Body of pancreas (tissue), 4 donors: ENCODE measurements around the gene SESN3. TPM values are rescaled to one million over a fixed set of nuclear protein-coding genes. Genes with fewer than 3 reads are reported as not detected.

Experiments
- ATAC-seq: fragments of 150-250 bp; one replicate; pipeline ENCODE4 v1.9.1; 2016
- DNase-seq, 4 donors: peaks; one replicate each; pipeline ENCODE4 v3.0.0-alpha.2; 2019
- H3K27ac ChIP-seq, 4 donors: fragments of 200-600 bp; sonication (generic); 1 replicate in 3 of 4; 2 replicates in 1 of 4; pipeline versions ENCODE4 v1.5.1 to v1.6.1; 2016 to 2019; ENCODE audit warnings: mild to moderate bottlenecking in 1 of 4, mixed read lengths in 1 of 4, moderate library complexity in 1 of 4
- H3K27me3 ChIP-seq, 2 donors: fragments of 200-600 bp; sonication (generic); one replicate each; pipeline ENCODE4 v1.6.0; 2016; ENCODE audit warnings: mild to moderate bottlenecking in 1 of 2
- H3K36me3 ChIP-seq, 2 donors: fragments of 200-600 bp; sonication (generic); replicated peaks in 1 of 2; 2 replicates each; pipeline ENCODE4 v1.5.1; 2016; ENCODE audit warnings: low read depth in 2 of 2; ENCODE audit not compliant: insufficient read depth in 1 of 2
- H3K4me1 ChIP-seq: fragments of 200-600 bp; sonication (generic); one replicate; pipeline ENCODE4 v1.6.0; 2016
- H3K4me3 ChIP-seq, 2 donors: fragments of 200-600 bp; sonication (generic); 1 replicate in 1 of 2; 2 replicates in 1 of 2; pipeline ENCODE4 v1.5.1; 2016 to 2019
- H3K9me3 ChIP-seq, 3 donors: fragments of 200-600 bp; sonication (generic); 1 replicate in 2 of 3; 2 replicates in 1 of 3; pipeline ENCODE4 v1.5.1; 2016
- CTCF ChIP-seq, 7 experiments: fragments of 450-650 bp in 4 of 7; fragments of 200-600 bp in 3 of 7; sonication (generic) in 3 of 7; IDR thresholded peaks; one replicate each; pipeline ENCODE4 v1.5.1; 2016 to 2019; ENCODE audit warnings: antibody characterized with exemption in 7 of 7
- POLR2A ChIP-seq, 3 donors: fragments of 450-650 bp; IDR thresholded peaks; one replicate each; pipeline ENCODE4 v1.6.1; 2016; ENCODE audit warnings: antibody characterized with exemption in 3 of 3, mild to moderate bottlenecking in 2 of 3
- WGBS, 2 donors: methylation state at CpG; one replicate each; pipeline ENCODE4 v1.1.5; 2017; 5-methylcytosine and 5-hydroxymethylcytosine counted together
- intact Hi-C: fragments of 100-400 bp; cut with DNase I; formaldehyde crosslinking; loops from one replicate; pipeline ENCODE4 v1.15.1; 2023
- total RNA-seq, 2 donors: library from RNA; depleted of rRNA; stranded (reverse); fragments of >200 nt; gene quantifications; one replicate each; pipeline ENCODE4 v1.1.0, GENCODE V29; 2016

Gene SESN3
- total RNA-seq, 2 donors from 2014 or later, result 9.6 to 11.4 TPM

GRCh38 chr11:95149651-95150364 is 81.2 kb downstream of the SESN3 start:
- intact Hi-C loops, result no loop called here
- Histone ChIP-seq H3K36me3 (no peaks in the 10 kb centered on the region), H3K4me1 (peaks cover 21% of the 10 kb centered on the region), H3K9me3 (no peaks in the 10 kb centered on the region), H3K27me3 (no peaks in the 10 kb centered on the region), H3K27ac (peak overlapping the region; percentile 40 to 89 (median 86)), H3K4me3 (no peak overlapping the region)
- 44 to 58% methylated on average over 21 to 23 of the region's 23 CpGs for WGBS, 2 donors
- TF ChIP-seq CTCF (IDR thresholded peaks at IDR 0.05), result no peak
- no peak for TF ChIP-seq POLR2A (IDR thresholded peaks at IDR 0.05)
- peak; percentile 47 to 65 (median 60) for DNase-seq
- ATAC-seq, result peak; percentile 54

GRCh38 chr11:95148938-95149337 is 82.1 kb downstream of the SESN3 start:
- H3K4me3 ChIP-seq, result no peak overlapping the region
- TF ChIP-seq POLR2A (IDR thresholded peaks at IDR 0.05), result no peak
- TF ChIP-seq CTCF (IDR thresholded peaks at IDR 0.05), result no peak
- WGBS, 2 donors, result 47 to 59% methylated on average over 2 of the region's 2 CpGs
- no peaks in the 10 kb centered on the region for H3K36me3 ChIP-seq
- DNase-seq (no peak), ATAC-seq (no peak)
- intact Hi-C loops, result no loop called here
- peaks cover 21% of the 10 kb centered on the region for H3K4me1 ChIP-seq
- peak overlapping the region; percentile 31 to 89 (median 65) for H3K27ac ChIP-seq
- no peaks in the 10 kb centered on the region for H3K27me3 ChIP-seq
- no peaks in the 10 kb centered on the region for H3K9me3 ChIP-seq

GRCh38 chr11:95148406-95148805 is 82.6 kb downstream of the SESN3 start:
- Histone ChIP-seq H3K9me3 (no peaks in the 10 kb centered on the region), H3K27me3 (no peaks in the 10 kb centered on the region), H3K36me3 (no peaks in the 10 kb centered on the region), H3K27ac (peak overlapping the region in 1 of 4 donors; percentile 89), H3K4me3 (no peak overlapping the region), H3K4me1 (peaks cover 21% of the 10 kb centered on the region)
- DNase-seq (no peak), ATAC-seq (no peak)
- no peak for TF ChIP-seq CTCF (IDR thresholded peaks at IDR 0.05)
- no peak for TF ChIP-seq POLR2A (IDR thresholded peaks at IDR 0.05)
- intact Hi-C loops, result no loop called here

- Histone ChIP-seq H3K9me3 (no peaks in the 10 kb centered on the region), H3K27ac (peak overlapping the region in 1 of 4 donors; percentile 14), H3K36me3 (no peaks in the 10 kb centered on the region), H3K27me3 (no peaks in the 10 kb centered on the region), H3K4me1 (peaks cover 21% of the 10 kb centered on the region), H3K4me3 (no peak overlapping the region)
- intact Hi-C loops, result no loop called here
- TF ChIP-seq CTCF (IDR thresholded peaks at IDR 0.05) (no peak), POLR2A (IDR thresholded peaks at IDR 0.05) (no peak)
- 53 to 69% methylated on average over 4 of the region's 4 CpGs for WGBS, 2 donors
- DNase-seq, result peak in 3 of 4 donors; percentile 14 to 49 (median 17)
- ATAC-seq, result no peak
These were observed 83.6 kb downstream of the SESN3 start for GRCh38 chr11:95147364-95147905.
